Right cardiac atrium (tissue), 5 donors: ENCODE data around the gene LHX5. TPM values are rescaled to one million over a fixed set of nuclear protein-coding genes. Genes with fewer than 3 reads are reported as not detected.

Source experiments
- ATAC-seq, 2 donors: fragments of 200-7000 bp; cut with Tn5 transposase; one replicate each; pipeline versions ENCODE4 v1.8.0 to v1.9.1; 2020; ENCODE audit warnings: moderate library complexity in 2 of 2, mild to moderate bottlenecking in 1 of 2
- DNase-seq, 3 donors: peaks; one replicate each; pipeline ENCODE4 v3.0.0-alpha.2; 2020
- H3K27ac ChIP-seq: one replicate; pipeline ENCODE4 v1.5.1; 2013; ENCODE audit warnings: mild to moderate bottlenecking, low read length, control low read depth, moderate library complexity
- H3K27me3 ChIP-seq: one replicate; pipeline ENCODE4 v1.6.1; 2013; ENCODE audit not compliant: control insufficient read depth, insufficient read depth
- H3K4me1 ChIP-seq: one replicate; pipeline ENCODE4 v1.6.1; 2013; ENCODE audit warnings: low read length; ENCODE audit not compliant: control insufficient read depth, insufficient read depth
- H3K4me3 ChIP-seq: one replicate; pipeline ENCODE4 v1.5.1; 2013; ENCODE audit warnings: low read length, control low read depth
- H3K9me3 ChIP-seq: one replicate; pipeline ENCODE4 v1.6.1; 2013; ENCODE audit warnings: low read length; ENCODE audit not compliant: control insufficient read depth
- WGBS: extraction: QIAGEN DNeasy Blood & Tissue Kit; methylation state at CpG from one replicate; pipeline ENCODE4 v1.1.7; 2013; 5-methylcytosine and 5-hydroxymethylcytosine counted together
- intact Hi-C, 4 donors: fragments of 100-400 bp; cut with DNase I; formaldehyde crosslinking; loops; one replicate each; pipeline versions ENCODE4 v1.11.0 to v1.14.0; 2022 to 2023
- long read RNA-seq, 4 donors: library from polyadenylated mRNA; unstranded; transcript quantifications; one replicate each; pipeline ENCODE4 v2.0.0, GENCODE V29; 2020 to 2021
- polyA plus RNA-seq: library from polyadenylated mRNA; stranded (reverse); fragments of 200-250 nt; gene quantifications from one replicate; pipeline ENCODE4 v1.2.3, GENCODE V29; 2013
- total RNA-seq, 4 donors: library from RNA; stranded (reverse); fragmentation: NEBNext Ultra II Directional; extraction: Animal tissue kit (Norgen Biotek cat#: 25700); gene quantifications; one replicate each; pipeline ENCODE4 v1.2.1, GENCODE V29; 2021
- donor health status: healthy with polysubstance abuse.
- donor health status: DM: no; HTN: yes; CAD: no.
- donor health status: DM: no; HTN: no; CAD: no.
- donor health status: DM: no; HTN: yes; CAD: no; lungs with severe emphysema.
- donor health status: DM: yes; HTN: yes; CAD: no.

The LHX5 gene
- total RNA-seq (not detected), polyA plus RNA-seq (not detected)
- long read RNA-seq, donor 1 = 0 reads
- long read RNA-seq, donor 2 = 0 reads
- long read RNA-seq, donor 3 = 0 reads
- long read RNA-seq, donor 4 = 0 reads

GRCh38 chr12:113471619-113472171 lies at the start of gene LHX5:
Gene LHX5 (minus strand): TSS chr12:113471871. CDS start chr12:113471498, 373 bp downstream.
- Histone ChIP-seq H3K27me3 (no peaks in the 10 kb centered on the region), H3K4me1 (no peaks in the 10 kb centered on the region), H3K27ac (no peak within 1 kb of the TSS), H3K4me3 (no peak within 1 kb of the TSS), H3K9me3 (no peaks in the 10 kb centered on the region)
- ATAC-seq = peak in 1 of 2 donors; percentile 22
- WGBS = 2% methylated on average over 43 of the region's 43 CpGs
- peak in 1 of 3 donors; percentile 42 for DNase-seq
- intact Hi-C loops = no loop called here

- DNase-seq = no peak
- no peak overlapping the region for H3K27ac ChIP-seq
- no peaks in the 10 kb centered on the region for H3K4me1 ChIP-seq
- 4% methylated on average over 40 of the region's 40 CpGs for WGBS
- no peak for ATAC-seq
- intact Hi-C loops = no loop called here
- H3K4me3 ChIP-seq = no peak overlapping the region
- H3K9me3 ChIP-seq = no peaks in the 10 kb centered on the region
- peaks cover 6% of the 10 kb centered on the region for H3K27me3 ChIP-seq
Measured at GRCh38 chr12:113519464-113520307, 48.0 kb upstream of the LHX5 start.

GRCh38 chr12:113515082-113515856 lies 43.6 kb upstream of the LHX5 start:
- WGBS = 2% methylated on average over 31 of the region's 31 CpGs
- Histone ChIP-seq H3K9me3 (no peaks in the 10 kb centered on the region), H3K27ac (no peak overlapping the region), H3K4me3 (no peak overlapping the region), H3K27me3 (peaks cover 4% of the 10 kb centered on the region), H3K4me1 (no peaks in the 10 kb centered on the region)
- ATAC-seq = no peak
- intact Hi-C loops = no loop called here
- no peak for DNase-seq

GRCh38 chr12:113514602-113515001 lies 42.9 kb upstream of the LHX5 start:
- 39% methylated on average over 8 of the region's 8 CpGs for WGBS
- Histone ChIP-seq H3K4me1 (no peaks in the 10 kb centered on the region), H3K27ac (no peak overlapping the region), H3K27me3 (peaks cover 4% of the 10 kb centered on the region), H3K4me3 (no peak overlapping the region), H3K9me3 (no peaks in the 10 kb centered on the region)
- ATAC-seq (no peak), DNase-seq (no peak)
- intact Hi-C loops = no loop called here

GRCh38 chr12:113512568-113512967 lies 40.9 kb upstream of the LHX5 start:
- no peak overlapping the region for H3K4me3 ChIP-seq
- intact Hi-C loops = no loop called here
- WGBS = 14% methylated on average over 3 of the region's 3 CpGs
- no peaks in the 10 kb centered on the region for H3K4me1 ChIP-seq
- DNase-seq = no peak
- H3K27me3 ChIP-seq = peaks cover 5% of the 10 kb centered on the region
- no peak for ATAC-seq
- H3K9me3 ChIP-seq = no peaks in the 10 kb centered on the region
- no peak overlapping the region for H3K27ac ChIP-seq

GRCh38 chr12:113506867-113507266 lies 35.2 kb upstream of the LHX5 start:
- H3K9me3 ChIP-seq = peaks cover under 1% of the 10 kb centered on the region
- no peak for ATAC-seq
- DNase-seq = no peak
- 78% methylated on average over 2 of the region's 2 CpGs for WGBS
- no peak overlapping the region for H3K27ac ChIP-seq
- intact Hi-C loops = no loop called here
- H3K27me3 ChIP-seq = peaks cover 7% of the 10 kb centered on the region
- H3K4me1 ChIP-seq = no peaks in the 10 kb centered on the region
- H3K4me3 ChIP-seq = no peak overlapping the region

GRCh38 chr12:113505941-113506340 lies 34.3 kb upstream of the LHX5 start:
- H3K27me3 ChIP-seq = peaks cover 7% of the 10 kb centered on the region

GRCh38 chr12:113504917-113505316 lies 33.2 kb upstream of the LHX5 start:
- no peak for DNase-seq
- peaks cover 3% of the 10 kb centered on the region for H3K9me3 ChIP-seq
- peaks cover 7% of the 10 kb centered on the region for H3K27me3 ChIP-seq
- intact Hi-C loops = no loop called here
- H3K4me3 ChIP-seq = no peak overlapping the region
- H3K27ac ChIP-seq = no peak overlapping the region
- ATAC-seq = no peak
- no peaks in the 10 kb centered on the region for H3K4me1 ChIP-seq
- WGBS = 77% methylated on average over 8 of the region's 8 CpGs

More at GRCh38 chr12:113505941-113506340, 34.3 kb upstream of the LHX5 start:
- 49% methylated on average over 7 of the region's 7 CpGs for WGBS
- Histone ChIP-seq H3K9me3 (peaks cover 3% of the 10 kb centered on the region), H3K27ac (no peak overlapping the region), H3K4me1 (no peaks in the 10 kb centered on the region), H3K4me3 (no peak overlapping the region)
- ATAC-seq (no peak), DNase-seq (no peak)
- intact Hi-C loops = no loop called here

- intact Hi-C loops = no loop called here
- no peak for DNase-seq
- Histone ChIP-seq H3K9me3 (peaks cover 3% of the 10 kb centered on the region), H3K27me3 (peaks cover 3% of the 10 kb centered on the region), H3K27ac (no peak overlapping the region), H3K4me3 (no peak overlapping the region), H3K4me1 (no peaks in the 10 kb centered on the region)
- ATAC-seq = no peak
- 23% methylated on average over 9 of the region's 9 CpGs for WGBS
Measured at GRCh38 chr12:113500782-113501311, 29.2 kb upstream of the LHX5 start.

GRCh38 chr12:113500306-113500675 lies 28.6 kb upstream of the LHX5 start:
- 21% methylated on average over 8 of the region's 8 CpGs for WGBS
- H3K27me3 ChIP-seq = peaks cover 3% of the 10 kb centered on the region
- peaks cover 3% of the 10 kb centered on the region for H3K9me3 ChIP-seq
- intact Hi-C loops = no loop called here
- no peak overlapping the region for H3K4me3 ChIP-seq
- no peak overlapping the region for H3K27ac ChIP-seq
- ATAC-seq (no peak), DNase-seq (no peak)
- H3K4me1 ChIP-seq = no peaks in the 10 kb centered on the region

- H3K9me3 ChIP-seq = peaks cover 3% of the 10 kb centered on the region
- no peak overlapping the region for H3K4me3 ChIP-seq
- H3K4me1 ChIP-seq = no peaks in the 10 kb centered on the region
- no peak overlapping the region for H3K27ac ChIP-seq
- ATAC-seq (no peak), DNase-seq (no peak)
- intact Hi-C loops = no loop called here
- H3K27me3 ChIP-seq = peaks cover 3% of the 10 kb centered on the region
- 48% methylated on average over 4 of the region's 4 CpGs for WGBS
Measured at GRCh38 chr12:113498490-113498889, 26.8 kb upstream of the LHX5 start.
